A549 (cell line): ENCODE measurements around the gene SLC6A7.

Source experiments
- CBX2 ChIP-seq: fragments of 200-600 bp; sonication (generic); IDR thresholded peaks from 2 replicates; pipeline ENCODE4 v1.6.1; 2016; ENCODE audit warnings: low read depth, mild to moderate bottlenecking, borderline replicate concordance
- CEBPB ChIP-seq, 2 experiments: fragments of >200 bp in 1 of 2; sonication (Bioruptor Twin) in 1 of 2; formaldehyde crosslinking in 1 of 2; IDR thresholded peaks; 2 replicates each; pipeline ENCODE4 v1.6.1; 2012 to 2016
- HOXB5 ChIP-seq: fragments of 250-450 bp; sonication (Bioruptor Pico); IDR thresholded peaks from 2 replicates; pipeline ENCODE4 v1.5.0; 2020; ENCODE audit warnings: mild to moderate bottlenecking, moderate library complexity
- PHF8 ChIP-seq: fragments of 200-600 bp; sonication (generic); IDR thresholded peaks from 2 replicates; pipeline ENCODE4 v1.6.1; 2016; ENCODE audit warnings: low read depth, mild to moderate bottlenecking, antibody characterized with exemption, moderate library complexity, borderline replicate concordance
- POLR2A ChIP-seq: IDR thresholded peaks from 2 replicates; pipeline ENCODE4 v1.6.1; 2012; ENCODE audit warnings: mild to moderate bottlenecking, low read length
- RNF2 ChIP-seq: fragments of 200-600 bp; sonication (generic); IDR thresholded peaks from 2 replicates; pipeline ENCODE4 v1.6.1; 2016; ENCODE audit warnings: low read depth, mild to moderate bottlenecking, antibody characterized with exemption, moderate library complexity, borderline replicate concordance
- SREBF2 ChIP-seq: fragments of 450-650 bp; IDR thresholded peaks from 2 replicates; pipeline ENCODE4 v1.6.1; 2014; ENCODE audit warnings: mild to moderate bottlenecking, moderate library complexity
- TF ChIP-seq, protein P1 (sequence below): fragments of >200 bp; sonication (Bioruptor Twin); formaldehyde crosslinking; IDR thresholded peaks from 3 replicates; pipeline ENCODE4 v1.5.1; 2016

DNA sequence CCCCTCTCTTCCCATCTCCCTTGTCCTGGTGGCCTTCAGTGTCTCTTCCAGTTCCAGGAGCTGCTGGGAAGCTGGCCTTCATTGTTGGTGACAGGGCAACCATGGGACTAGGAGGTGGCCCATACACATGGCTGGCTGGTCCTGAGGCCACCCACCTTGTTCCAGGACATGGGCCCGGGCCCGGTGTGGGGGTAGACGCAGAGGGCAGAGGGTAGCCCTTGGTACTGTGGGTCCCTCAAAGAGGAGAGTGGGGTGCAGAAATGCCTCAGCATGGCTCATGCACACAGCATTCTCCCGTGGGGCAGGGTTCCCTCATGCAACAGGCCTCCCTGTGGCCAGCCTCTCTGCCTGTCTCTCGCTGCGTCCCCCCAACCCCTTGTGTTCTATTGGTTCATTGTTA is 20.8 kb downstream of the SLC6A7 start:
- TF ChIP-seq CEBPB (IDR thresholded peaks at IDR 0.05), result no peak
- no peak for TF ChIP-seq CBX2
- no peak for TF ChIP-seq HOXB5 (CRISPR knock-in tag)
- TF ChIP-seq, protein P1, sequence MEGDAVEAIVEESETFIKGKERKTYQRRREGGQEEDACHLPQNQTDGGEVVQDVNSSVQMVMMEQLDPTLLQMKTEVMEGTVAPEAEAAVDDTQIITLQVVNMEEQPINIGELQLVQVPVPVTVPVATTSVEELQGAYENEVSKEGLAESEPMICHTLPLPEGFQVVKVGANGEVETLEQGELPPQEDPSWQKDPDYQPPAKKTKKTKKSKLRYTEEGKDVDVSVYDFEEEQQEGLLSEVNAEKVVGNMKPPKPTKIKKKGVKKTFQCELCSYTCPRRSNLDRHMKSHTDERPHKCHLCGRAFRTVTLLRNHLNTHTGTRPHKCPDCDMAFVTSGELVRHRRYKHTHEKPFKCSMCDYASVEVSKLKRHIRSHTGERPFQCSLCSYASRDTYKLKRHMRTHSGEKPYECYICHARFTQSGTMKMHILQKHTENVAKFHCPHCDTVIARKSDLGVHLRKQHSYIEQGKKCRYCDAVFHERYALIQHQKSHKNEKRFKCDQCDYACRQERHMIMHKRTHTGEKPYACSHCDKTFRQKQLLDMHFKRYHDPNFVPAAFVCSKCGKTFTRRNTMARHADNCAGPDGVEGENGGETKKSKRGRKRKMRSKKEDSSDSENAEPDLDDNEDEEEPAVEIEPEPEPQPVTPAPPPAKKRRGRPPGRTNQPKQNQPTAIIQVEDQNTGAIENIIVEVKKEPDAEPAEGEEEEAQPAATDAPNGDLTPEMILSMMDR, result no peak
- no peak for TF ChIP-seq RNF2
- TF ChIP-seq SREBF2, result no peak
- no peak for TF ChIP-seq POLR2A
- TF ChIP-seq PHF8, result no peak
